Activated gamma-delta T cell treated with Interleukin-2 at 50 U/mL for 16 hours (primary cell): ENCODE data around the gene SLC49A4.

Source experiments
- DNase-seq: peaks from one replicate; pipeline ENCODE4 v3.0.0-alpha.2; 2020

Gene SLC49A4

GRCh38 chr3:122859021-122859805 lies 64.3 kb downstream of the SLC49A4 start:
- DNase-seq, result no peak

- DNase-seq, result no peak
Measured at GRCh38 chr3:122862381-122862780, 67.5 kb downstream of the SLC49A4 start.

- DNase-seq, result no peak
Measured at GRCh38 chr3:122864498-122864897, 69.6 kb downstream of the SLC49A4 start.

- DNase-seq, result no peak
Measured at GRCh38 chr3:122868322-122868721, 73.5 kb downstream of the SLC49A4 start.

- no peak for DNase-seq
Measured at GRCh38 chr3:122873741-122874515, 79.1 kb downstream of the SLC49A4 start.

GRCh38 chr3:122875547-122876127 lies 80.8 kb downstream of the SLC49A4 start:
- DNase-seq, result no peak

- no peak for DNase-seq
Measured at GRCh38 chr3:122880173-122880572, 85.3 kb downstream of the SLC49A4 start.

GRCh38 chr3:122880624-122881023 lies 85.8 kb downstream of the SLC49A4 start:
- no peak for DNase-seq

GRCh38 chr3:122882361-122882947 lies 87.6 kb downstream of the SLC49A4 start:
- DNase-seq, result no peak

GRCh38 chr3:122886251-122886650 lies 91.4 kb downstream of the SLC49A4 start:
- DNase-seq, result no peak

GRCh38 chr3:122886946-122887345 lies 92.1 kb downstream of the SLC49A4 start:
- no peak for DNase-seq

- no peak for DNase-seq
Measured at GRCh38 chr3:122890077-122890719, 95.3 kb downstream of the SLC49A4 start.

GRCh38 chr3:122890720-122891220 lies 95.9 kb downstream of the SLC49A4 start:
- no peak for DNase-seq

- no peak for DNase-seq
Measured at GRCh38 chr3:122892118-122892960, 97.5 kb downstream of the SLC49A4 start.

- DNase-seq, result no peak
Measured at GRCh38 chr3:122893282-122893681, 98.4 kb downstream of the SLC49A4 start.

GRCh38 chr3:122893754-122894668 lies 99.1 kb downstream of the SLC49A4 start:
- no peak for DNase-seq

GRCh38 chr3:122898298-122898697 lies 103.4 kb downstream of the SLC49A4 start:
- no peak for DNase-seq

- DNase-seq, result no peak
Measured at GRCh38 chr3:122902326-122902725, 107.5 kb downstream of the SLC49A4 start.

GRCh38 chr3:122903171-122903570 lies 108.3 kb downstream of the SLC49A4 start:
- no peak for DNase-seq

GRCh38 chr3:122907471-122907870 lies 112.6 kb downstream of the SLC49A4 start:
- DNase-seq, result no peak

- DNase-seq, result no peak
Measured at GRCh38 chr3:122908251-122908650, 113.4 kb downstream of the SLC49A4 start.
